ACC112 (cell line): Measurements from ENCODE around the gene NR5A2.

Experiments
- H2AFZ ChIP-seq: fragments of 200-600 bp; sonication (generic); one replicate; pipeline ENCODE4 v1.6.0; 2017; ENCODE audit warnings: antibody characterized with exemption, low read length; ENCODE audit not compliant: unreplicated experiment
- H3K27ac ChIP-seq: fragments of 200-600 bp; sonication (generic); 2 replicates; pipeline ENCODE4 v1.5.1; 2014; ENCODE audit warnings: low read depth, mild to moderate bottlenecking, antibody characterized with exemption, low read length, moderate library complexity
- H3K27me3 ChIP-seq: fragments of 200-600 bp; sonication (generic); 2 replicates; pipeline ENCODE4 v1.6.1; 2014; ENCODE audit warnings: mild to moderate bottlenecking, antibody characterized with exemption, low read length, moderate library complexity, mixed read lengths; ENCODE audit not compliant: insufficient read depth
- H3K36me3 ChIP-seq: fragments of 200-600 bp; sonication (generic); 2 replicates; pipeline ENCODE4 v1.6.1; 2016; ENCODE audit warnings: mild to moderate bottlenecking, antibody characterized with exemption, low read length, moderate library complexity, mixed read lengths; ENCODE audit not compliant: insufficient read depth
- H3K4me1 ChIP-seq: fragments of 200-600 bp; sonication (generic); one replicate; pipeline ENCODE4 v1.6.1; 2016; ENCODE audit warnings: low read length, mixed read lengths; ENCODE audit not compliant: insufficient read depth, unreplicated experiment, control insufficient read depth
- H3K4me3 ChIP-seq: fragments of 200-600 bp; sonication (generic); 2 replicates; pipeline ENCODE4 v1.5.1; 2014; ENCODE audit warnings: mild to moderate bottlenecking, low read depth, low read length
- H3K79me2 ChIP-seq: fragments of 200-600 bp; sonication (generic); one replicate; pipeline ENCODE4 v1.6.0; 2016; ENCODE audit warnings: low read length; ENCODE audit not compliant: control insufficient read depth, unreplicated experiment, insufficient read depth

The NR5A2 gene

DNA sequence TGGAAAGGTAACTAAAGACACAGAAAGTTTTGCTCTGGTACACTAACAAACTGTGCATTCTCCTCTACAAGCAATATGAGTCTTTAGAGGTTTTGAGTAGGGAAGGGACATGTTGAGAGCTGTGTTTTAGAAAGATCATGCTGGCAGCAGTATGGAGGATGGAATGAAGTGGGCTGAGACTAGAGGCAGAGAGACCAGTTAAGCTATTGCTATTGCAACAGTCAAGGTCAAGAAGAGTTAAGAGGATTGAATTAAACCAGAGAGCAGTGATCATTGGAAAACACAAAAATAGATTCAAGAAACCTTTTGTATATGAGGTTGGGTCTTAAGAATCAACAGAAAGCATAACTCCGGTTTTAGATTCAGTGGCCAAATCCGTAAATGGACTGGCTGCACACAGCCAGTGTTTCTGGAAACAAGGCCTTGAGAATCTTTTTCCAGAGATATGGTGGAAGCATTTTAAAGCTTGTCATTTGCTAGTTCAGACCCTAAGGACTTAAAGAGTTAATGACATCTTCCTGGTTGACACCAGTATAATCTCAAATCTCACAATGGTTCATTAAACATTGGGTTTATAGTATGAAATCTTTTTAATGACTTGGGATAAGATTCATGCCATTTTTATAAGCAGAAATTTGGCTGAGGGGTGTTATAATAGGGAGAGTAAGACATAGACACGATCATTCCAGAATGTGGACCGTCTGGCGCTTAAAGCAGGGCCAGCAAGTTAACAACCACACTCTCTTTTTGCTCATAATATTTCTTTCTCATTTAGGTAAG is 177.9 kb downstream of the NR5A2 start:
- Histone ChIP-seq H3K27ac (0 out of 2 replicates have a peak overlapping the region, but pooled peaks have one; percentile 75), H3K27me3 (no peaks in the 10 kb centered on the region), H3K79me2 (no peaks in the 10 kb centered on the region), H2AFZ (no peak overlapping the region), H3K4me1 (peaks cover 18% of the 10 kb centered on the region), H3K4me3 (no peak overlapping the region), H3K36me3 (no peaks in the 10 kb centered on the region)

DNA sequence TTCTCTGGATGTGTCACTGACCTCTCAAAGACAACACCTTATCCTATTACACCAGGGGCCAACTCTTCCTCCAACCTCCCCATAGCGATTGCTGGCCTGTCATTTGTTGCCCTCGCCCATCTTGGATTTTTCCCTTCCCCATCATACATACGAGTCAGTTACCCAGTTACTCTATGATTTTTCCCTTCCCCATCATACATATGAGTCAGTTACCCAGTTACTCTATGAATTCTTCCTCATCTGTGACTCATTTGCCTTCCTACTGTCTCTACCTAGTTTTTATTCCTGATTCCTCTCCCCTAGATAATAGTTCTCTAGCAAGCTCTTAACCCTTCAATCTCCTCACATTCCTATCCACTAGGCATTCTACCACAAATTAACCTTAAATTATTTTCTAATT is 178.8 kb downstream of the NR5A2 start:
- Histone ChIP-seq H3K27me3 (no peaks in the 10 kb centered on the region), H2AFZ (no peak overlapping the region), H3K4me1 (peaks cover 18% of the 10 kb centered on the region), H3K36me3 (no peaks in the 10 kb centered on the region), H3K4me3 (no peak overlapping the region), H3K79me2 (no peaks in the 10 kb centered on the region), H3K27ac (peak overlapping the region; percentile 75)

DNA sequence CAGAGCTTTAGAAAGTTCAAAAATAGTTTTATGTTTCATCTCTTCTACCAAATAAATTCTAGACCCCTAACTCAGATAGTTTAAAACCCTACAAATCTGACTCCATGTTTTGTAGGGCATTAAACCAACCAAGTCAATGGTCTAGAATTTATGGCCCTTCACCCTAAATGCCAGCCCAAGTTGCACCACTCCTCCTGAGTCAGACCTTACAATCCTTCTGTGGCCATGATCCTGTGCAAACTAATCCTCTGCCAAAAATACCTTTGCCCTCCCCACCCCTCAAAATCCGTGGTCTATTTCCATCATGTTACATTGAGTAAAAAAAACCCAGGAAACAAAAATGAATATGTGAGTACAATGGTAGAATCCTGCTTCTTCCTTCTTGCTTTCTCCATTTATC is 179.3 kb downstream of the NR5A2 start:
- Histone ChIP-seq H3K79me2 (no peaks in the 10 kb centered on the region), H3K4me1 (peaks cover 18% of the 10 kb centered on the region), H3K4me3 (no peak overlapping the region), H3K27me3 (no peaks in the 10 kb centered on the region), H2AFZ (no peak overlapping the region), H3K27ac (peak overlapping the region; percentile 75), H3K36me3 (no peaks in the 10 kb centered on the region)

DNA sequence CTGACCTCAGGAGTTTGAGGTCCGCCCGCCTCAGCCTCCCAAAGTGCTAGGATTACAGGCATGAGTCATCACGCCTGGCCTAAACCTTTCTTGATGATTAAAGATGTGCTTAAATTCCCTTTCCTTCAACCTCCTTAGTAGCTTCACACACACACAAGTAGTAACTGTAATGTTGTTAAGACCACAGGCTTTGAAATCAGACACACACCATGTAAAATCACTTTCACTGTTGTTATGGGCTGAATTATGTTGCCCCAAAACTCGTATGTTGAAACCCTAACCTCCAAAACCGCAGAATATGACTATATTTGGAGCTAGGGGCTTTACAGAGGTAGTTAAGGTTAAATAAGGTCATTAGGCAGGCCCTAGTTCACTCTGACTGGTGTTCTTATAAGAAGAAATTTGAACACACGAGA is 180.2 kb downstream of the NR5A2 start:
- Histone ChIP-seq H3K79me2 (no peaks in the 10 kb centered on the region), H3K27ac (no peak overlapping the region), H2AFZ (no peak overlapping the region)

DNA sequence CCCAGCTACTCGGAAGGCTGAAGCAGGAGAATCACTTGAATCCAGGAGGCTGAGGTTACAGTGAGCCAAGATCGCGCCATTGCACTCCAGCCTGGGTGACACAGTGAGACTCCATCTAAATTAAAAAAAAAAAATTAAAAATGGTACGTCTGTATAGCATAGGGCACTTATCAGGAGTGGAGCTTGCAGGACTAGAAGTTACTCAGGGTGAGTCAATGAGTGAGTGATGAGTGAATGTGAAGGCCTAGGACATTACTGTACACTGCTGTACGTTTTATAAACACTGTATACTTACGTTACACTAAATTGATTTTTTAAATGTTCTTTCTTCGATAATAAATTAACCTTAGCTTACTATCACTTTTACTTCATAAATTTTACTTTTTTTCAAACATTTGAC is 183.6 kb downstream of the NR5A2 start:
- no peaks in the 10 kb centered on the region for H3K36me3 ChIP-seq
- 0 out of 2 replicates have a peak overlapping the region, but pooled peaks have one; percentile 28 for H3K27ac ChIP-seq
- H2AFZ ChIP-seq = no peak overlapping the region
- H3K4me3 ChIP-seq = no peak overlapping the region
- H3K27me3 ChIP-seq = no peaks in the 10 kb centered on the region
- H3K79me2 ChIP-seq = no peaks in the 10 kb centered on the region
- peaks cover 15% of the 10 kb centered on the region for H3K4me1 ChIP-seq

More for the DNA sequence above, 180.2 kb downstream of the NR5A2 start:
- peaks cover 18% of the 10 kb centered on the region for H3K4me1 ChIP-seq
- H3K27me3 ChIP-seq = no peaks in the 10 kb centered on the region
- H3K36me3 ChIP-seq = no peaks in the 10 kb centered on the region
- H3K4me3 ChIP-seq = no peak overlapping the region

DNA sequence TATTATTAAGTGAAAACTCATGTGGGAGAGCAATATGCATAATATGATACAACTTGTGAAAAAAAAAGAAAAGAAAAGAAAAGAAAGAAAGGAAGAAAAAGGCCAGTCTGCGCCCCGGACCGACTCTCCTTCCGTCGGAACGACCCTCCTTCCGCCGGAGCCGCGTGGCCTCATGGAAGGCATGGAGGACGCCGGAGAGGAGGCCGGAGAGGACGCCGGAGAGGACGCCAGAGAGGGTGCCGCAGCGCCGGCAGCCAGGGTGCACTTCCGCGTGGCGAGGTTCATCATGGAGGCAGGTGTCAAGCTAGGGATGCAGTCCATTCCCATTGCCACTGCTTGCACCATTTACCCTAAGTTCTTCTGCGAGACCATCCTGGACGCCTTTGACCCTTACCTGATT is 185.9 kb downstream of the NR5A2 start:
- no peaks in the 10 kb centered on the region for H3K27me3 ChIP-seq
- no peak overlapping the region for H2AFZ ChIP-seq
- H3K36me3 ChIP-seq = no peaks in the 10 kb centered on the region
- no peaks in the 10 kb centered on the region for H3K4me1 ChIP-seq
- H3K79me2 ChIP-seq = no peaks in the 10 kb centered on the region
- no peak overlapping the region for H3K27ac ChIP-seq
- H3K4me3 ChIP-seq = no peak overlapping the region

DNA sequence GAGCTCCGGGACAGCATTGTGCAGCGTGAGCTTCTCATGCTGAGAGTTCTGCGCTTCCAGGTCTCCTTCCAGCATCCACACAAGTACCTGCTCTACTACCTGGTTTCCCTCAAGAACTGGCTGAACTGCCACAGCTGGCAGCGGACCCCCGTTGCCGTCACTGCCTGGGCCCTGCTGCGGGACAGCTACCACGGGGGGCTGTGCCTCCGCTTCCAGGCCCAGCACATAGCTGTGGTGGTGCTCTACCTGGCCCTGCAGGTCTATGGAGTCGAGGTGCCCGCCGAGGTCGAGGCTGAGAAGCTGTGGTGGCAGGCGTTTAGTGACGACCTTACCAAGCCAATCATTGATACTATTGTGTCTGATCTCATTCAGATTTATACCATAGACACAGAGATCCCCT is 186.4 kb downstream of the NR5A2 start:
- Histone ChIP-seq H3K4me1 (no peaks in the 10 kb centered on the region), H3K27me3 (no peaks in the 10 kb centered on the region), H3K79me2 (no peaks in the 10 kb centered on the region), H3K4me3 (no peak overlapping the region), H3K27ac (no peak overlapping the region), H3K36me3 (no peaks in the 10 kb centered on the region), H2AFZ (no peak overlapping the region)

DNA sequence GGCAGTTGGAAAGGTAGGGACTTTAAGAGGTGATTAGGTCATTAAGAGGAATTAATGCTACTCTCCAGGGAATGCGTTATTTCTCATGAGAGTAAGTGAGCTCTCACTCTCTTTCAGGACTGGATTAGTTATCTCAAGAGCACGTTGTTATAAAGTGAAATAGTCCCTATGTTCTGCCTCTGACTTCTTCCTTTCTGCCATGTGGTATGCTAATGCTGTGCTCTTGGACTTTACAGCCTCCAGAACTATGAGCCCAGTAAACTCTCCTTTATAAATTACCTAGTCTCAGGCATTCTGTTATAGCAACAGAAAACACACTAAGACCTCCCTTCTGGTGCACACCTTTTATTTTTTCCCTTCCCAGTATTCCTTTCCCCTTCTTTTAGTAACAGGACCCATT is 187.8 kb downstream of the NR5A2 start:
- H3K79me2 ChIP-seq = no peaks in the 10 kb centered on the region
- no peaks in the 10 kb centered on the region for H3K27me3 ChIP-seq
- H2AFZ ChIP-seq = no peak overlapping the region
- H3K4me3 ChIP-seq = no peak overlapping the region
- no peaks in the 10 kb centered on the region for H3K4me1 ChIP-seq
- H3K27ac ChIP-seq = no peak overlapping the region
- no peaks in the 10 kb centered on the region for H3K36me3 ChIP-seq

DNA sequence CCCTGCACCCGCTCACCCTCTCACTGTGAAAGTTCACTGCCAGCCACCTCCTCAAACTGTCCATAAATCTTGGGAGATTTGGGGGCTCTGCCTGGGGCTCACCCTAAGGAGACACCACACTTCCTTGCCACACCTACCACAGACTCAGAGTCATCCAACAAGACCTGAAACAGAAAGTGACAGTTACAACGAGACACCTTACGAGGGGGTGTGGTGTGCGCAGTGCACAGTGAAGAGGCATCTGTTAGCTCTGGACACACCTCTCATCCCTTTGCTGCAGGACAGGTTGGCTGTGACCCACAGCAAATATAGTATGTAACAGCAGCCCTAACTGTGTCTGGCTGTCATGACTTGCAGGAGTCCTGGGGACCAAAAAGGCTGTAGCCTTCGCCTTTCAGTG is 190.2 kb downstream of the NR5A2 start:
- Histone ChIP-seq H3K27me3 (no peaks in the 10 kb centered on the region), H3K27ac (no peak overlapping the region), H3K4me3 (no peak overlapping the region), H3K79me2 (no peaks in the 10 kb centered on the region), H2AFZ (no peak overlapping the region), H3K4me1 (no peaks in the 10 kb centered on the region), H3K36me3 (no peaks in the 10 kb centered on the region)

DNA sequence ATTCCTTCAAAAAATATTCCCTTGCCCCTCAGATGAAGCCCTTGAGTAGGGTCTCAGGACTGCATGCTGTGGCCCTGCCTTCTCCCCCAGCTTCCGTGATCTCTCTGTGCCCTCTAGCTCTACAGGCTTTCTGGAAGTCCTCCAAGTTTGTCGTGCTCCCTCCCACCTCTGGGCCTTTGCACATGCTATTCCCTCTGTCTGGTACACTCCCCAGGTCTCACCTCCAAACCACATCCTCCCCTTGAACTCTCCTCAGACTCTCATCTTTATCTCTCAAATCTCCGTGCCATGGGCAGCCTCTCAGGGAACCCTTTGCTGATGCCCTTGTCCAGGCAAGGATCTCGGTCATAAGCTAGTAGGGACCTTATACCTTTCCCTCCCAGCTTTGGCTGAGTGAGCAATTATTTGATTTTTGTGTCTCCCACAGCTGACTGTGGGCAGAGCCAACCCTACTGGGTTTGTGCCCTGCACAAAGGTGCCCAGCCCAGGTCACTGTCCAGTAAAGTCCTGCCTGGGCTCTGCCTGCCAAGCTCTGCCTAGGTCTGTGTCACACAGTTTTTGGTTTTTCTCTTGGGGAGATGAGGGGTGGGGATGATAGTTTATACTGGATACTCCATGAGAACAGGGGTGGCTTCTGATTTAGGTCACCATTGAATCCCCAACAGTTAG is 194.2 kb downstream of the NR5A2 start:
- H3K79me2 ChIP-seq = no peaks in the 10 kb centered on the region
- no peaks in the 10 kb centered on the region for H3K4me1 ChIP-seq
- no peaks in the 10 kb centered on the region for H3K27me3 ChIP-seq

DNA sequence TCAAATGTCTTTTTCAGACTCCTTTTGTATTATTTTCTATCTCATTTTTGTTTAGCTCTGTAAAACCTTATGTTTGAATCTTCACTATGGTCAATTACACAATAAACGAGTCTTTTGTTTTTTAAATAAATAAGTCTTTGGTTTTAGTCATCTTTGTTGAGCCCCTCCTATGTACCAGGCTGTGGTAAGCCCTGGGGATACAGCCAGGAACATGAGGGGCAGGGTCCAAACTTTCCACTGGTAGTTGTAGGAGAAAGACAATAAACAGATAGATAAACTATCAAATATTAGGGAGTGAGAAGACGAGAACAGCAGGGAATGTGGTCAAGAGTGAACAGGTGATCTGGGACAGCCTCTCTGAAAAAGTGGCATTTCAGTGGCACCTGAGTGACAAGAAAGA is 195.7 kb downstream of the NR5A2 start:
- H3K27ac ChIP-seq = no peak overlapping the region
- no peak overlapping the region for H3K4me3 ChIP-seq
- H3K4me1 ChIP-seq = no peaks in the 10 kb centered on the region
- H2AFZ ChIP-seq = no peak overlapping the region
- no peaks in the 10 kb centered on the region for H3K79me2 ChIP-seq
- H3K36me3 ChIP-seq = no peaks in the 10 kb centered on the region
- H3K27me3 ChIP-seq = no peaks in the 10 kb centered on the region

More for the DNA sequence above, 194.2 kb downstream of the NR5A2 start:
- Histone ChIP-seq H3K36me3 (no peaks in the 10 kb centered on the region), H3K4me3 (no peak overlapping the region), H2AFZ (no peak overlapping the region), H3K27ac (no peak overlapping the region)
